Measurements from ENCODE around the gene TRPV5. TPM values are rescaled to one million over a fixed set of nuclear protein-coding genes. Genes with fewer than 3 reads are reported as not detected.

Gene TRPV5
- total RNA-seq, 3 donors from 2014 or later: 0.15 to 1.3 TPM; not detected in 1

DNA sequence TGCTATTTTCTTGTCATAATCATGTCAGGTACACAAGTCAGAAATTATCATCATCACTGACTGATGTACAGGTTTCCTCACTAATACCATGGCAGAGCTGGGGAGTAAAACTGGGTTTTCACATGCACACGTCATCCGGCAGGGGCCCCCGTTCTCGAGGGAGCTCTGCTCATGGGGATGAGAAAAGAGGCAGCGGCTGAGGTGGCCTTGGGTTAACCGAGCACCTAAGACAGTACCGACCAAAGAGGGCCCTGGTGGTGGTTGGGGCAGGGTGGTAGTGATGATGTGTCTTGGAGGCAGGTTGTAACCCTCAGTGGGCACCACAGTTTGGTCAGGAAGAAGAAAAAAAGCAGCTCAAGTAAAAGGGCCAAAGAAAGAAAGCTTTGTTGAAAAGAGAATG, 35.9 kb downstream of the TRPV5 start:
- intact Hi-C loops (cut with DNase I; ENCODE audit: low total_unique reads): no loop called here
- TF ChIP-seq, protein P1, sequence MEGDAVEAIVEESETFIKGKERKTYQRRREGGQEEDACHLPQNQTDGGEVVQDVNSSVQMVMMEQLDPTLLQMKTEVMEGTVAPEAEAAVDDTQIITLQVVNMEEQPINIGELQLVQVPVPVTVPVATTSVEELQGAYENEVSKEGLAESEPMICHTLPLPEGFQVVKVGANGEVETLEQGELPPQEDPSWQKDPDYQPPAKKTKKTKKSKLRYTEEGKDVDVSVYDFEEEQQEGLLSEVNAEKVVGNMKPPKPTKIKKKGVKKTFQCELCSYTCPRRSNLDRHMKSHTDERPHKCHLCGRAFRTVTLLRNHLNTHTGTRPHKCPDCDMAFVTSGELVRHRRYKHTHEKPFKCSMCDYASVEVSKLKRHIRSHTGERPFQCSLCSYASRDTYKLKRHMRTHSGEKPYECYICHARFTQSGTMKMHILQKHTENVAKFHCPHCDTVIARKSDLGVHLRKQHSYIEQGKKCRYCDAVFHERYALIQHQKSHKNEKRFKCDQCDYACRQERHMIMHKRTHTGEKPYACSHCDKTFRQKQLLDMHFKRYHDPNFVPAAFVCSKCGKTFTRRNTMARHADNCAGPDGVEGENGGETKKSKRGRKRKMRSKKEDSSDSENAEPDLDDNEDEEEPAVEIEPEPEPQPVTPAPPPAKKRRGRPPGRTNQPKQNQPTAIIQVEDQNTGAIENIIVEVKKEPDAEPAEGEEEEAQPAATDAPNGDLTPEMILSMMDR (IDR thresholded peaks at IDR 0.05): no peak
- TF ChIP-seq POLR2AphosphoS5 (IDR thresholded peaks at IDR 0.05) (no peak), POLR2A (IDR thresholded peaks at IDR 0.05) (no peak)

DNA sequence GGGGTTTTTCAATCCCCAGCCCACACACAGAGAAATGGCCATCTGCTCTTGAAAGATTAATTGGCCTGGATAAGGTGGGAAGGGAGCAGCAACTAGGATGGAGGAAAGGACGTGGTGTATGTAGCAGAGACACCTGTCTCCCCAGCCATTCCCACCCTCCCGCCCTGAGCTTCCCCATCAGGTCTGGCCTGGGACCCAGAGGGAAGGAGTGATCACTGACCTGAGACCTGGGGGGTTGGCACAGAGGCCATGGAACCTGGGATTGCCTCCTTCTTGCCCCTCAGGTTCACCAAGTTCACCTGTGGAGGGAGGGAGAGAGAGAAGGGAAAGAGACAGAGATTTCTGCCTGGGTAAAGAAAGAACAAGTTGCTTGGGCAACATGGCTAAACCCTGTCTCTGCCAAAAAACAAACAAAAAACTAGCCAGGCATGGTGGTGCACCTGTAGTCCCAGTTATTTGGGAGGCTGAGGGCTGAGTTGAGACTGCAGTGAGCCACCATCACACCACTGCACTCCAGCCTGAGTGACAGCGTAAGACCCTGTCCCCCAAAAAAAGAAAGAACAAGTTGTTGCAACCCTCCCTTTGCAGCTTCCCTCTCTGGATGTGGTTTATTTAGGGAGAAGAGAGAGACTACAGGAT, 36.7 kb downstream of the TRPV5 start:
- Histone ChIP-seq H3K4me1 (no peaks in the 10 kb centered on the region), H3K27me3 (no peaks in the 10 kb centered on the region), H3K9me3 (no peaks in the 10 kb centered on the region), H3K27ac (no peak overlapping the region), H3K36me3 (no peaks in the 10 kb centered on the region), H3K4me3 (no peak overlapping the region)
- TF ChIP-seq POLR2AphosphoS5 (IDR thresholded peaks at IDR 0.05): no peak
- no peak for TF ChIP-seq POLR2A (IDR thresholded peaks at IDR 0.05)
- TF ChIP-seq, protein P1 (IDR thresholded peaks at IDR 0.05): no peak
- no peak for DNase-seq (ENCODE audit: low spot score in 2 of 2)
- intact Hi-C loops (cut with DNase I; ENCODE audit: low total_unique reads): no loop called here

More for the DNA sequence above, 35.9 kb downstream of the TRPV5 start:
- no peaks in the 10 kb centered on the region for H3K36me3 ChIP-seq
- H3K4me3 ChIP-seq: no peak overlapping the region
- DNase-seq (ENCODE audit: low spot score in 2 of 2): no peak
- H3K9me3 ChIP-seq: no peaks in the 10 kb centered on the region
- H3K27me3 ChIP-seq: no peaks in the 10 kb centered on the region
- H3K4me1 ChIP-seq: no peaks in the 10 kb centered on the region
- H3K27ac ChIP-seq: peak overlapping the region in 1 of 2 donors; percentile 14

DNA sequence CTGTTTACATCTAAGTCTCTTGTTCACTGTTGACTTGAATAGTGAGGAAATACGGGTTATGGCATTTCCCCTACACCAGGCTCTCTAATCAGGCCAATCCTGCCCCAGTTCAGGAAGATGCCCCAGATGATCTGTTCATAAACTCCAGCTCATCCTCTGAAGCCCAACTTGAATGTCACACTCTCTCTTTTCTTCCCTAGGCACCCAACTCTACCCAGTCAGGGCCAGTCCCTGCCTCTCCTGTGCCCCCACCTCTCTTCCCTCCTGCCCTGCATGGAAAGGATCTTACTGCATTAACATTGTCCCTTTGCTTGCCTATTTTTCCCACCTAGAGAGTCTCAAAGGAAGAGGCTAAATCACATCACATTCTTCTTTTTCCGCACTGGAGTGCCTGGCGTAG, 37.4 kb downstream of the TRPV5 start:
- intact Hi-C loops (cut with DNase I; ENCODE audit: low total_unique reads): no loop called here
- TF ChIP-seq, protein P1 (IDR thresholded peaks at IDR 0.05): no peak
- TF ChIP-seq POLR2A (IDR thresholded peaks at IDR 0.05) (no peak), POLR2AphosphoS5 (IDR thresholded peaks at IDR 0.05) (no peak)
- Histone ChIP-seq H3K36me3 (no peaks in the 10 kb centered on the region), H3K27me3 (no peaks in the 10 kb centered on the region), H3K9me3 (no peaks in the 10 kb centered on the region), H3K4me3 (no peak overlapping the region), H3K27ac (no peak overlapping the region), H3K4me1 (no peaks in the 10 kb centered on the region)
- DNase-seq (ENCODE audit: low spot score in 2 of 2): no peak

- no peak for DNase-seq (ENCODE audit: low spot score in 2 of 2)
- Histone ChIP-seq H3K9me3 (no peaks in the 10 kb centered on the region), H3K27me3 (no peaks in the 10 kb centered on the region), H3K27ac (no peak overlapping the region), H3K4me3 (no peak overlapping the region), H3K4me1 (no peaks in the 10 kb centered on the region), H3K36me3 (no peaks in the 10 kb centered on the region)
- intact Hi-C loops (cut with DNase I; ENCODE audit: low total_unique reads): no loop called here
- TF ChIP-seq, protein P1 (IDR thresholded peaks at IDR 0.05): no peak
Observed at GRCh38 chr7:142894985-142895593, 38.5 kb downstream of the TRPV5 start.

DNA sequence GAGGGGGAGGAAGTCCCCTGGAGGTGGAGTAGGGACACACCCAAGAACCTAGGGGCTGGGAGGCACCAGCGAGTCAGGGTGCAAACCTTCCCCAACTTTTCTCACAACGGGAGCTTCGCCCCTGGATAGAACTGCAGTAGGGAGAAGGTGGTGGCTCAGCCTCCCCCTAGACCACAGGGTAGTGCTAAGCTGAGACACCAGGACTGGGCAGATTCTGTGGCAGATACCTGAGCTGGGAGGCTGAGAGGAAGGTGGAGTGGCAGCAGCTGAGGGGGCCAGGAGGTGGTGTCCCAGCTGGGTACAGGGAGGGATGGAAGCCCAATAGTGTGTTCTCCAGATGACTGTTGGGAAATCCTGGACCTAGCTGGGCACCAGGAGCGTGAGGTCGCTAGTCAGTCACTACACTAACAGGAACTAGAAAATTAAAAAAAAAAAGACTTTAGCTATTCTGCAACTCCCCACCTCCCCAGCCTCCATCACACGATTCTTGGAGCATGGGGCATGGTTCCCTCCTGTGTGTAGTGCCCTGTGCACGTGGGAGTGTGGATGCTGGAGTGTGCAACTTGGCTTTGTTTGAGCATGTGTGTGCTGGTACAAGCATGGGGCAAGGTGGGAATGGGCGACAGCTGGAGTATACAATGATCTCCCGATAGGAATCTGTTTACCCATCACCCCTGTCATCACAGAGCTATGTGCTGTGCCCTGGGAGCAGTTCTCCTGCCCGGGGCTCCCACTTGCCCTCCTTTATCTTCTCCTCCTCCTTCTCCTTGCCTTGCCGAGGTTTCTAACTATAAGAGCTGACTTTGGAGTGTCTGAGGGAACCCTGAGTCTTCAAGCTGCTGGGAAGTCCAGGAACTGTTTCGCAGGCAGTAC, 39.2 kb downstream of the TRPV5 start:
- no peak for TF ChIP-seq POLR2AphosphoS5 (IDR thresholded peaks at IDR 0.05)
- no peak for TF ChIP-seq POLR2A (IDR thresholded peaks at IDR 0.05)
- TF ChIP-seq, protein P1 (IDR thresholded peaks at IDR 0.05): no peak
- Histone ChIP-seq H3K27me3 (no peaks in the 10 kb centered on the region), H3K9me3 (no peaks in the 10 kb centered on the region), H3K4me1 (no peaks in the 10 kb centered on the region), H3K4me3 (no peak overlapping the region), H3K27ac (no peak overlapping the region), H3K36me3 (no peaks in the 10 kb centered on the region)
- intact Hi-C loops (cut with DNase I; ENCODE audit: low total_unique reads): no loop called here
- peak in 1 of 2 donors; percentile 11 for DNase-seq (ENCODE audit: low spot score in 2 of 2)
